GM21786 (cell line): ENCODE data around the gene ZMYND8.
"Not testable (repeated sequence)": the region's sequence is repeated elsewhere in the genome, so short reads cannot be mapped to it uniquely, and the experiment has no call there.

ENCODE experiments used
- ATAC-seq: cut with Tn5 transposase; IDR thresholded peaks from one replicate; pipeline ENCODE4 v1.9.1; 2021; ENCODE audit not compliant: unreplicated experiment

The ZMYND8 gene

DNA sequence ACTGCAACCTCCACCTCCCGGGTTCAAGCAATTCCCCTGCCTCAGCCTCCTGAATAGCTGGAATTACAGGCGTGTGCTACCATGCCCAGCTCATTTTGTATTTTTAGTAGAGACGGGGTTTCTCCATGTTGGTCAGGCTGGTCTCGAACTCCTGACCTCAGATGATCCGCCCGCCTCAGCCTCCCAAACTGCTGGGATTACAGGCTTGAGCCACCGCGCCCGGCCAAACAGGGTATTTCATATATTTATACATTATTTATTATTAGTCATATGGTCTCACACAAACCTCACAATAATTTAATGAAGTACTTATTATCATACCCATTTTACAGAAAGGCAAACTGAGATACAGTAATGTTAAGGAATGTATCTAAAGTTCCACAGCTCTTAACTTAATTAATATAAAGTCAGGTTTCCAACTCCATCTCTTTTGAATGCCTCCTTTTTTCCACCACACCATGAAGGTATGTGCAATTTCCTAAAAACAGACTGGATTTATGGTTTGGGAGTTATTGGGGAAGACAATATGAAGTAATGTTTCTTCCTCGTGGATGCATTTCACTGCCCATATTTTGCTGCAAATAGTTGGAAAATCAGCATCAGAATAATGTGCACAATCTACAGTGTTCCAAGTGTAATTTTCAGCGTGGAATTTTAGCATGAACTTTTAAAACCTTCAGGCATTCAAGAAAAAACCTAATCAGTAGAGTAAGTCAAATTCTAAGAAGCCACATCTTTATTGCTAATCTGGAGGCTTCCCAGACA, 65.7 kb downstream of the ZMYND8 start:
- no peak for ATAC-seq

DNA sequence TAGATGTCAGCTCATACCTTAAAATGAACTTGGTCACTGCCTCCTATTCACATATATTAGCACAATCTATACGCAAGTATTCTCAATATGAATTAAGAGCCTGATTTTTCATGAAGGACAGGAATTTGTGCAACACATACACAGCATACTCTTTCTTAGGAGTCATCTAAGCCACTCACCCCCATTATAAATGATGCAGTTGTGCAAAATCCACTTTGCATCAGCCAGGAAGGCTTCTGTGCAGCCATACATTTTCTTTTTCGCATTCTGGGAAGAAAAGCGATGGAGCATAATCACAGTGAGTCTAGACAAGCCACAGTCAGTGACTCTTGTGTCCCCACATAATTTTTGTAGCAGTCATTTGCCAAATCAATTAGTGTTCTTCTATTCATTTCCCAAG, 66.5 kb downstream of the ZMYND8 start:
- no peak for ATAC-seq

DNA sequence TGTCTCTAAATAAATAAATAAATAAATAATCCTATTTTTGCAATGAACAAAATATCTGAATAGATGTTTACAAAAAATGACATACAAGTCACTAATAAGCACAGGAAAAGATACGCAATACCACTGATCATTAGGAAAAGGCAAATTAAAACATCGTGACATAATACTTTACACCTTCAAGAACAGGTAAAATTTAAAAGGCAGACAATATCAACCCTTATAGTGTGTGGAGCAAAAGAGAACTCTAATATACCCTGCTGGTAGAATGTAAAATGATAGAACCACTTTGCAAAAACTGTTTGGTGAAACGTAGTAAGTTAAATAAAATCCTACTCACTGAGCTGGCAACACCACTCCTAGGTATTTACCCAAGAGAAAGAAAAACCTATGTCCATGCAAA, 67.4 kb downstream of the ZMYND8 start:
- ATAC-seq: no peak

DNA sequence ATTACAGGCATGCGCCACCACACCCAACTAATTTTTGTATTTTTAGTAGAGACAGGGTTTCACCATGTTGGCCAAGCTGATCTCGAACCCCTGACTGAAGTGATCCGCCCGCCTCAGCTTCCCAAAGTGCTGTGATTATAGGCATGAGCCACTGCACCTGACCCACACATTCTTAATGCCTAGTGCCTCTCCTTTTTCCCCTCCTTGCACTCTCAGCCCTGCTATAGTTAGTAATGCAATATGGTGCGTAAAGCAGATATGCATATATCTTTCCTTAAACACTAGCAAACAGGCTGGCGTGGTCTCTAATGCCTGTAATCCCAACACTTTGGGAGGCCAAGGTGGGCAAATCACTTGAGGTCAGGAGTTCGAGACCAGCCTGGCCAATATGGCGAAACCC, 68.0 kb downstream of the ZMYND8 start:
- not testable (repeated sequence) for ATAC-seq

DNA sequence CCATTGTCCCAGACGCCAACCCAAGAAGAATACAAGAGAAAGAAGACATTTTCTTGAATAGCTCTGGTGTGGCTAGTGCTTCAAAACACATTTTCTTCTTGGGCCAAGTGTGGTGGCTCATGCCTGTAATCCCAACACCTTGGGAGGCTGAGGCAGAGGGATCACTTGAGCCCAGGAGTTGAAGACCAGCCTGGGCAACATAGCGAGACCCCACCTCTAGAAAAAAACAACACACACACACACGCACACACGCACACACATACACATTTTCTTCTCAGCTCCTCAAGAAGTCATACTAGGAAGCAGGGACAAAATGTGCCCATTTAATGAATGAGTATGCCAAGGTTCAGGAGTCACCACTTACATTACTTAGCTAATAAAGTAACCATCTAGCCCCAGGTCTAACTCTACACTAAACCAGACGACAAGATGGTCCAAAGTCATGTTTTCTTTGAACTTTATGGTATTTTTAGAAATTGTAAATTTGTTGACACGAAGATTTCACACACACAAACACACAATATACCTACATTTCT, 68.8 kb downstream of the ZMYND8 start:
- ATAC-seq: no peak

DNA sequence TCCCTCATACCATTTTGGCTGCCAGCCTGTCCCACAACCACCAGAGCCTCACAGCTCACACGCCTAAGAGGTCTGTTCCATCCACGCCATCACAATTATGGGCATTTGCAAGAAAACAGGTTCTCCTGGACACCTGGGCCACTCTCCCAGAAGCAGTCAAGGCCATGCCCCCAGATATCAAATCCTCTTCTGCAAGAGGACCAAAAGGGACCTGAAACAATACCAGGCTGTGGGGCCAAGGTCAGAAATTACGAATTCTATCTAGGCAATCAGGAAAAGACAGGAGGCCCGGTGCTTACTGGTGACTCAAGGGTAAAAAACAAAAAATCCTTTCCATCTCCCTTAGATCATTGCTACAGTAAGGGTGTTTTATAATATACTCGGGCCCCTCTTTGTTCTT, 69.8 kb downstream of the ZMYND8 start:
- no peak for ATAC-seq

DNA sequence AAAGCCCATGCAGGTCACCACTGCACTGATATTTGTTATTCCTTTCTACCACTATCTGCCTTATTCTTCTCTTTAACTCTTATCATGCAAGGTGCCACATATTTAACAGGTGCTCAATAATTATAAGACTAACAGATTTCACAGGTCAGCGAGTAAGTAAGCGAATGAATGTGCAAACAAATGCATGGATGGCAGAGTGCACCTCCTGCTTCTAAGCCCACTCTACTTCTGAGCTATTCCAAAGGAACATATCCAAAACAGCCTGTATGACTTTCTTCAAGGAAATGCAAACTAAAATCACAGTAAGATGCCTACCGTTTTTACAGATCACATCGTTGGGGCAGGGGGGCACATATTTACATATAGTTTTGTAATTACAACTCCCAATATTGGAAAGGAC, 71.3 kb downstream of the ZMYND8 start:
- ATAC-seq: no peak

DNA sequence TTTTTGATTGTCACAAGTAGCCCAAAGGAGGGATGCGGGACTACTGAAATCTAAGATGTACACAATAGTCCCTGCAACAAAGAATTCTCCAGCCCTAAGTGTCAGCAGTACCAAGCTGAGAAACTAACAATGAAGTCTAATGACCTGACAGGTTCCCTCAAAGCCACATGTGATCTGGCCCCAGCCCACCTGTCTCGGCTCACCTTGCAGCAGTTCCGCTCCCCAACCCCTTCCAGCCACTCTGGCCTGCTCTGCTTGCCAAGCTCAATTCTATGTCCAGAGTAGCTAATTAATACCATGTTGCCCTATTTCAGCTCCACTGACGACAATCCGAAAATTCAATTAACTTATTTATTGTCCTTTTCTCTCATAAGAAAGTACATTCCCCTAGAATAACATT, 72.1 kb downstream of the ZMYND8 start:
- no peak for ATAC-seq

DNA sequence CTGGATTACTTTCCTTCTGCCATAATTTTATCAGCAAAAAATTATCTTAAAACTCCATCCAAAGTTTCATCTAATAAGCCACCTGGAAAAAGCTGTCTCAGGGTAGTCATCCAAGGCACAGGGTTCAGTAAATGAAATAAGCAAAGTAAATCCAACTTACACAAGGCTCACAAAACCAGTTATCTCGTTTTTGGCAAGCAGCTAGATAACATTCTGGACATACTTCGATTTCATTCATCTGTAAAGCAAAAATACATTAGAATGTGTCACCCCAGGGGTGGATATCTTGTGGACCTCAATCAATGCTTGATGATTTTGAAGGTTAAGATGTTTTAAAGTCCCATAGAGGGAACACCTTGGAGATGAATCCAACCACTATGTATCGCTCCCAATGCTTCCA, 73.1 kb downstream of the ZMYND8 start:
- ATAC-seq: no peak

DNA sequence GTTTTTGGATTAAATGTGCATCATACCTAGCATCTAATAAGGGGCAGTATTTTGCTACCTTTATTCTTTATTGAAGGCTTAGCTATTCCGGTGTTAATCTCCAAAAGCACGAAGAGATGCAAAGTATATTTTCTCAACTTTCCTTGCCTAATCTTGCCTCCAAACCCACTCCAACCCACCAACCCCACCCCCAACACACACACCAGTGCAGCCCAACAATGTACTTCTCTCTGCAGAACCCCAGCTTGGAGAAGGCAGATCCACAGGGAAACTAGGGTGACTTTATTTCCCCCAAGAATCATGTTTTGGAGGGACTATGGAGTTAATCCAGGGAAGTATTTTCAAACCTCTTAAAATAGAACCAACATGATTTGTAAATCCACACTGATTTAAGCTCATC, 73.6 kb downstream of the ZMYND8 start:
- no peak for ATAC-seq

DNA sequence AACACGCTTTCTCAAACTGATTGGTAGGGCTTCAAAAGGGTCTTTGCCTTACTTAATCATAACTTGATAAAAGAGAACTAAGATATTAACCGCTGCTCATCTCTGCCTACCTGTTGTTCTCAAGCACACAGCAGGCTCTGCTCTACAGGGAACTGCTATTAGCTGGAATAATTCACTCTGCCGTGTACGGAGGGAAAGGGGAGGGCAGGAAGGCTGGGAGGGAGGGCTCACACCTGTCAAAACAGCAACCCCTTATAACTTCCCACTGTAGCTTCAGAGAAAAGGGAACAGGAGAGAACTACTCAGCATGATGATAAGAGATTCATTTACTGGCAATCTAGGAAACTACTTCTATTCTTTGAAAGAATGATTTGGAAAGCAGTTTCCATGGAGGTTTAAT, 75.1 kb downstream of the ZMYND8 start:
- no peak for ATAC-seq

DNA sequence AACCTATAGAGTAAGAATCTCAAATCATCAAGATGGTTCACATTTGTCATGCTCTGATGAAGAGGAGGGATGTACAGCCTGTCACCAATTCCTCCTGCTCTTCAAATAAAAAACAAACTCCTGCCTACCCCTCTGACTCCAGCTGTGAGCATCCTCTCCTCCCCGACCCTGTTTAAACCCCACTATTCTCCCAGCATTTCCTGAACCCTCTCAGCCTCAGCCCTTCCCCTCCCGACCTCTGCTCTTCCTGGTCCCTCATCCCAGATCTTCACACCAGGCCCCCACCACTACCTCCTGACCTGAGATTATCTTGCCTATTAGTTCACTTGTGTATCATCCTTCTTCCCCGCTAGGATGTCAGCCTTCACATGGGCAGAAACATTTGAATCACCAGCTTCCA, 75.8 kb downstream of the ZMYND8 start:
- ATAC-seq: no peak

DNA sequence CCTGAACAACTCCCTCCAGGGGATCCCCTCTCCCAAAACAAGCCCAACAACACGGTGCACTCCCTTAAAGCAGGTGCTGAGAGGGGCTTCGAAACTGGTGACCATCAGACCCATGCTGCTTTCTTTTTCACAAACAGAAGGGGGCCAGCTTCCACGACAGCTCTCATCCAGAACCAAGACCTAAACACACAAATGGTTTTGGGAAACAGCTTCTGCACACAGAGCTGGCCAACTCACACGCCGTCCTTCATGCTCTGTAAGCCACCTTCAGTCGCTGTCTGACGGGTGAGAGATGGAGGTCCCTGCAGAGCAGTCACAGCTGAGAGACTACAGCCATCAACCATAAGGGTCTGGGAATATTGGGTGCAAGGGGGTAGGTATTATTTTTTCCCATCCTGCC, 76.3 kb downstream of the ZMYND8 start:
- no peak for ATAC-seq

DNA sequence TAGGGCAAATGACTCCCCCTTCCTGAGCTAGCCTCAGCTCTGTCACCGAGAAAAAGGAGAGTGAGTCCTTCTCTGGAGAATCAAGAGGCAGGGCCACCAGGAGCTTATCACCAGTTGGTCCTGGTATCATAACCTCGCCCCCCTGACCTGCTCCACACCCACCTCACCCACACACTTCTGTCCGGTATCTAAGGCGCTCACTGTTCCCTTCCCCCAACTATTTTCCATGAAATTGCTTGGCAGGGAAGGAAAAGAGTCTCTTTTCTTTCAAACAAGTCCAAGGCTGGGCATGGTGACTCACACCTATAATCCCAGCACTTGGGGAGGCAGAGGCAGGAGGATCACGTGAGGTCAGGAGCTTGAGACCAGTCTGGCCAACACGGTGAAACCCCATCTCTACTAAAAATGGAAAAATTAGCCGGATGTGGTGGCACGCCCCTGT, 77.6 kb downstream of the ZMYND8 start:
- no peak for ATAC-seq

DNA sequence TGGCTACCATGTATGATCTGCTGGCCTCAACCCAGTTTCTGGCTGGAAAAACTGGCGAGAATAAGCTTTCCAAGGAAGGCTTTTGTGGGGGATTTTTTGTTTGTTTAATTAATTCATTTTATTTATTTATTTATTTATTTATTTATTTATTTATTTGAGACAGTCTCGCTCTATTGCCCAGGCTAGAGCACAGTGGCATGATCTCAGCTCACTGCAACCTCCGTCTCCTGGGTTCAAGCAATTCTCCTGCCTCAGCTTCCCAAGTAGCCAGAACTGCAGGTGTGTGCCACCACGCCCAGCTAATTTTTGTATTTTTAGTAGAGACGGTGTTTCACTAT, 79.0 kb downstream of the ZMYND8 start:
- ATAC-seq: not testable (repeated sequence)

DNA sequence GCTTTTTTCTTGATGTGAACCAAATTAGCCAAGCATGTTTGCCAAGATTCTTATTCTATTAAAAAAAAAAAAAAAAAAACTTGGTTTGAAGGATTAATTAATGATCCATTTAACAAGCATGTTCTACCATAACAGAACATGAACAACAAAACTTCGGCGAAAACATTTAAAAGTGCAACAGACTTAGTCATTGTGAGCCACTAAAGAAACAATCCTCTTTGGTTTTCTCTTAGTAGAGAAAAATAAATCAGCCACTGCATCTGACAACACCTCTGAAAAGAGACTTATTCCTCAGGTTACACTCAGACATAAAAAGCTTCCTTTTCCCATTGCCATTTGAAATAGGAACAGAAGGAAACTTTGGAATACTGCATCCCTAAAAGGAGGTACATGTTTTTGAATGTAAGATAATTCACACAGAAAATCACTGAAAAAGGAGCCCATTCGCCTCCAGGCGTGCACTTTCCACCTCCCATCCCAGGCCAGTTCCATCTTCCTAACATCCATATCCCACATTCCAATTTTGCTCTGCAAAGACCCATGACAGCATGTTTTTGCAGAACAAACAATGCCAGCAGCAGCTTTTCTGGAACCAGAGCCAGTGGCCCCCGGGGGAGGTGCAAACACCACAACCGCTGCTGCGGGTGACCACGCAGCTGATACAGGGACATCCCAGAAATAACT, 79.5 kb downstream of the ZMYND8 start:
- ATAC-seq: no peak

DNA sequence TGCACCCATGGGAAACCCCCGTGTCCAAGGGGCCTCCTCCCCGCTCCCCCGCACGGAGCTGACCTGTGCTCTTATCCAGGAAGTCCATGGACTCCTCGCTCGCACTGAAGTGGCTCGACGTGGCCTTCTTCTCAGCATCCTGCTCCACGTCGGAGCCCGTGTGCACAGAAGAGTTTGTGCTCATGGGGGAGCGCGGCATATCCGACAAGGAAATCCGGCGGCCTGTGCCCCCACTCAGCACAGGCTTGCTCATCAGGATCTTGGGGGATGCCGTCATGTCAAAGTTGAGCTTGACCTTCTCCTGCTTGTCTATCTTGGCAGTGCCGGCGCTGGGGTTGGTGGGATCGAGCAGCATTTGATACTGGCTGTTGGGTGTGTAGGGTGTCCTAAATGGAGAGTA, 80.2 kb downstream of the ZMYND8 start:
- ATAC-seq: no peak

DNA sequence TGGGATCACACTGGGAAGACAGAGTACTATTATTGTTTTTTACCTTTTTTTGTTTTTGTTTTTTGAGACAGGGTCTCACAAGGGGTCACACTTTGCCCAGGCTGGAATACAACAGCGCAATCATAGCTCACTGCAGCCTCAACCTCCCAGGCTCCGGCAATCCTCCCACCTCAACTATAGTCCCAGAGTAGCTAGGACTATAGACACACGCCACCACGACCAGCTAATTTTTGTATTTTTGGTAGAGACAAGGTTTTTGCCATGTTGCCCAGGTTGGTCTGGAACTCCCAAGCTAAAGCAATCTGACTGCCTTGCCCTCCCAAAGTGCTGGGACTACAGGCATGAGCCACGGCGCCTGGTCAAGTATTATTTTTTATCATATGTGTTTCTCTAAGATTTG, 81.0 kb downstream of the ZMYND8 start:
- no peak for ATAC-seq

DNA sequence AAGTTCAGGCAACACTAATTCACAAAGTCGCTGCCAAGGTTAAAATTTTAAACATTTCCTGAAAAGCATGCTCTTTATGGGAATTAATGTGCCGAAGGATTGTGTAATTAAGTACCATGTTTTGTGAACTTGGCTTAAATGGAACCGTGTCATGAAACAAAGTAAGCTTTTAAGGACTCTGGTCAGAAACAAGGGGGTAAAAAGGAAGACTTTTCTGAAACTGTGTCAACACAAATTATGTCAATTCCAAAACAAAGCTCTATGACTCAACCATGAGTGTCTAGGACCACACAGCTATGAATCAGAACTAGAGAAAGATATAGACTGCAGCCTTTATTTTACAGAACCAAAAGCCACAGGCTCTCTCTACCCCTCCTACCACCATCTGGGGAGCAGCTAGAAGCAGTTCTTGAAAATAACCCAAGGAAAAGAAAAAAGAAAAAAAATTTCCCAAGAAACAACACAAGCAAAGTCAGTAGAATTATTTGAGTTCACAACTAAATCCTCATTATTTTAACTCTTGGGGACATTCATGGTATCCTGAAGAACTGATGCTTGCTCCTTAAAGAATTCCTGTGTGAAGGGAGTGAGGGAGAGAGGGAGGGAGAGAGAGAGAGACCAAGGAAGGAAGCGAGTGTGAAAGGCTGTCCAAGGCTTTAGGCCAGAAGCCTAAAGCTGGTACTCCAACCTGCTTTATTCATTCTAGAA, 81.9 kb downstream of the ZMYND8 start:
- ATAC-seq: peak; percentile 91

DNA sequence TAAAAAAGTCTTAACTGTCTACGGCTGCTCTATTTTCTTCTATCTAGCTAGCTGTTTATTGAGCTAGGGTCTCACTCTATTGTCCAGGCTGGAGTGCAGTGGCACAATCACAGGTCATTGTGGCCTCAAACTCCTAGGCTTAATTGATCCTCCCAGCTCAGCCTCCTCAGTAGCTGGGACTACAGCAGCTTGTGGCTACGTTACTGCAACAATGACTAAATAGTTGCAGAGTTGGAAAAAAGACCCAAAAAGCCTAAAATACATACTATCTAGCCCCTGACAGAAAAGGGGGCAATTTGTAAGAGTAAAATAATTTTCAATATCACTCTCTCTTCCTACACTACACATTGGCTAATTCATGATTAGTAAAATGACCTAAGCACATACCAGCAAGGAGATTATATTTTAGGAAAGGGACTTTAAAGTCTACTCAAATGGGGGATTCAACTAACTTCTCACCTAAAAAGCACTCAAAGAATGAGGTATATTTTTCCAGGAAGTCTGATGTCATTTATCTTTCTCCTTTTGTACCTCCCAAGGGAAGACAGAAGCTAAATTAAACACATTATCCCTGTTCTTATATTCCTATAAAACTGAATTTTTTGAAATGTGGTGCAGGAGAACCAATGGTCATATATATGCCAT, 82.8 kb downstream of the ZMYND8 start:
- no peak for ATAC-seq

DNA sequence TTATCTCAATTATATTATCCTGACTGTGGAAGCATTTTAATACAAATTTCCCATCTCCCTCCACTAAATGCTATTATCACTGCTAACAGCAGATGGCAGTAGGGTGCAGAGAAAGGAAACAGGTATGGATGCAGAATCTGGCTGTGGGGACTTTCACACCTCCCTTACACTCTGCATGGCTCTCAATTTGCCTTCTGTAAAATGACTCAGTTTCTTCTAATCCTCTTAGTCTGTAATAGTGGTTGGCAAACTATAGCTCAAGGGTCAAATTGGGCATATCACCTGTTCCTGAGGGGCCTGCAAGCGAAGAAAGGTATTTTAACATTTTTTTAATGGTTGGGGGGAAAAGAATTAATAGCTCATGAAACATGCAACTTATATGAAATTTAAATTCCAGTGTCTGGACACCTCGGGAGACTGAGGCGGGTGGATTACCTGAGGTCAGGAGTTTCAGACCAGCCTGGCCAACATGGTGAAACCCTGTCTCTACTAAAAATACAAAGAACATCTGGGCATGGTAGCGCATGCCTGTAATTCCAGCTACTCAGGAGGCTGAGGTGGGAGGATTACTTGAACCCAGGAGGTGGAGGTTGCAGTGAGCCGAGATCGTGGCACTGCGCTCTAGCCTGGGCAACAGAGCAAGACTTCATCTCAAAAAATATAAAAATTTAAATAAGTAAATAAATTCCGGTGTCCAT, 83.5 kb downstream of the ZMYND8 start:
- ATAC-seq: no peak
